Neural progenitor cell (in vitro differentiated cells): ENCODE measurements around the gene ADCY9.

ENCODE experiments used
- EZH2 ChIP-seq: fragments of 200-600 bp; sonication (generic); IDR thresholded peaks from 2 replicates; pipeline ENCODE4 v1.6.1; 2017; ENCODE audit warnings: antibody characterized with exemption, mild to moderate bottlenecking, moderate library complexity
- EZH2phosphoT487 ChIP-seq: fragments of 200-600 bp; sonication (generic); IDR thresholded peaks from 2 replicates; pipeline ENCODE4 v1.6.1; 2017; ENCODE audit warnings: antibody characterized with exemption
- TF ChIP-seq, protein P1 (sequence below): fragments of 200-600 bp; sonication (generic); IDR thresholded peaks from 2 replicates; pipeline ENCODE4 v1.5.1; 2017; ENCODE audit warnings: antibody characterized with exemption, mild to moderate bottlenecking

DNA sequence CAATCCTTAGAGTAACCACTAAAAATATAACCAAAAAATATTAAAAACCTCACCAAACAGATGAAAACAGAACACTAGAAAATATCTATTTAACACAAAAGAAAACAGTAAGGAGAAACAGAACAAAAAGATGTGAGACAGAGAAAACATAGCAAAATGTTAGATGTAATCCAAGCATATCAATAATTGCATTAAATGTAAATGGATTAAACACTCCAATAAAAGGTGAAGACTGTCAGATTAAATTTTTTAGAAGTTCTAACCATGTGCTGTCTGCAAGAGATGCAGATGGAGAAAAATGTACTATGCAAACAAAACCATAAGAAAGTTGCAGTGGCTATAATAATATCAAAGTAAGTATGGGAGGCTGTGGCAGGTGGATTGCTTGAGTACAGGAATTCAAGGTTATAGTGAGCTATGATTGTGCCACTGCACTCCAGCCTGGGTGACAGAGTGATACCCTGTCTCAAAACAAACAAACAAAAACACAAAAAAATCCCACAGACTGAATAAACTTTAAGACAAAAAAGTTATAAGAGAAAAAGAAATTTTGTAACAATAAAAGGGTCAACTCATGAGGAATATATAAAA lies 53.9 kb downstream of the ADCY9 start:
- TF ChIP-seq, protein P1, sequence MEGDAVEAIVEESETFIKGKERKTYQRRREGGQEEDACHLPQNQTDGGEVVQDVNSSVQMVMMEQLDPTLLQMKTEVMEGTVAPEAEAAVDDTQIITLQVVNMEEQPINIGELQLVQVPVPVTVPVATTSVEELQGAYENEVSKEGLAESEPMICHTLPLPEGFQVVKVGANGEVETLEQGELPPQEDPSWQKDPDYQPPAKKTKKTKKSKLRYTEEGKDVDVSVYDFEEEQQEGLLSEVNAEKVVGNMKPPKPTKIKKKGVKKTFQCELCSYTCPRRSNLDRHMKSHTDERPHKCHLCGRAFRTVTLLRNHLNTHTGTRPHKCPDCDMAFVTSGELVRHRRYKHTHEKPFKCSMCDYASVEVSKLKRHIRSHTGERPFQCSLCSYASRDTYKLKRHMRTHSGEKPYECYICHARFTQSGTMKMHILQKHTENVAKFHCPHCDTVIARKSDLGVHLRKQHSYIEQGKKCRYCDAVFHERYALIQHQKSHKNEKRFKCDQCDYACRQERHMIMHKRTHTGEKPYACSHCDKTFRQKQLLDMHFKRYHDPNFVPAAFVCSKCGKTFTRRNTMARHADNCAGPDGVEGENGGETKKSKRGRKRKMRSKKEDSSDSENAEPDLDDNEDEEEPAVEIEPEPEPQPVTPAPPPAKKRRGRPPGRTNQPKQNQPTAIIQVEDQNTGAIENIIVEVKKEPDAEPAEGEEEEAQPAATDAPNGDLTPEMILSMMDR, result no peak
- no peak for TF ChIP-seq EZH2
- TF ChIP-seq EZH2phosphoT487, result no peak
